Omental fat pad (tissue), 4 donors: ENCODE results near the gene PRUNE1. TPM values are rescaled to one million over a fixed set of nuclear protein-coding genes. Genes with fewer than 3 reads are reported as not detected.
A peak's percentile ranks its signal among the peaks of the same experiment; 100 is the strongest.

Source experiments
- ATAC-seq: fragments of 150-250 bp; one replicate; pipeline ENCODE4 v1.9.1; 2016; ENCODE audit warnings: mild to moderate bottlenecking, moderate library complexity; ENCODE audit not compliant: low FRiP score
- DNase-seq: peaks from one replicate; pipeline ENCODE4 v3.0.0-alpha.2; 2019; ENCODE audit warnings: low spot score
- total RNA-seq, 4 donors: library from RNA; depleted of rRNA; stranded (reverse); fragments of >200 nt; gene quantifications; one replicate each; pipeline ENCODE4 v1.1.0, GENCODE V29; 2016
- TF ChIP-seq, protein P1 (sequence below), 3 donors: fragments of 450-650 bp; IDR thresholded peaks; one replicate each; pipeline ENCODE4 v1.5.1; 2016 to 2017; ENCODE audit warnings: antibody characterized with exemption in 3 of 3, mild to moderate bottlenecking in 3 of 3, moderate library complexity in 2 of 3

PRUNE1 gene
- total RNA-seq, 4 donors from 2014 or later, result 6.2 to 20.6 (median 16.2) TPM

DNA sequence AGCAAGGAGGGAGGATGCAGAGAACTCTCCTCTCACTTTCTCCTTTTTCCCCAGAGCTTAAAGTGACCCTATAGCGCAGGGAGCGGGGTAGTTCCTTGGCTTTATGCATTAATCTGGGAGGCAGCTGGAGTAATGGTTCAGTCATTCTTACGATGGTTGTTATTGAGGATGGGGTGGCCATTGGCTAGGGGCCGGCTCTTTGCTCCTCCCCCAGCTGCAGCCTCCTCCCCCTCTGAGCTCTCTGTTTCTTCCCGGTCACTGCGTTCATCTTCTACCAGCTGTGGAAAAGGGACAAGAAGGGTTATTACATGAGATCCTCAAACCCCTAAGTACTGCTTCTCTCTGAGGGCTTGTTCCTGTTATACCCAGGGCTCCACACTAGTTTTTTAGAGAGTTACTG, 42.2 kb upstream of the PRUNE1 start:
- ATAC-seq, result no peak
- DNase-seq, result no peak
- TF ChIP-seq, protein P1, sequence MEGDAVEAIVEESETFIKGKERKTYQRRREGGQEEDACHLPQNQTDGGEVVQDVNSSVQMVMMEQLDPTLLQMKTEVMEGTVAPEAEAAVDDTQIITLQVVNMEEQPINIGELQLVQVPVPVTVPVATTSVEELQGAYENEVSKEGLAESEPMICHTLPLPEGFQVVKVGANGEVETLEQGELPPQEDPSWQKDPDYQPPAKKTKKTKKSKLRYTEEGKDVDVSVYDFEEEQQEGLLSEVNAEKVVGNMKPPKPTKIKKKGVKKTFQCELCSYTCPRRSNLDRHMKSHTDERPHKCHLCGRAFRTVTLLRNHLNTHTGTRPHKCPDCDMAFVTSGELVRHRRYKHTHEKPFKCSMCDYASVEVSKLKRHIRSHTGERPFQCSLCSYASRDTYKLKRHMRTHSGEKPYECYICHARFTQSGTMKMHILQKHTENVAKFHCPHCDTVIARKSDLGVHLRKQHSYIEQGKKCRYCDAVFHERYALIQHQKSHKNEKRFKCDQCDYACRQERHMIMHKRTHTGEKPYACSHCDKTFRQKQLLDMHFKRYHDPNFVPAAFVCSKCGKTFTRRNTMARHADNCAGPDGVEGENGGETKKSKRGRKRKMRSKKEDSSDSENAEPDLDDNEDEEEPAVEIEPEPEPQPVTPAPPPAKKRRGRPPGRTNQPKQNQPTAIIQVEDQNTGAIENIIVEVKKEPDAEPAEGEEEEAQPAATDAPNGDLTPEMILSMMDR (IDR thresholded peaks at IDR 0.05), result no peak

GRCh38 chr1:150967936-150968335, 40.3 kb upstream of the PRUNE1 start:
- no peak for ATAC-seq
- TF ChIP-seq, protein P1 (IDR thresholded peaks at IDR 0.05), result no peak
- no peak for DNase-seq

GRCh38 chr1:150968491-150968890, 39.8 kb upstream of the PRUNE1 start:
- DNase-seq, result no peak
- TF ChIP-seq, protein P1 (IDR thresholded peaks at IDR 0.05), result no peak
- ATAC-seq, result no peak

DNA sequence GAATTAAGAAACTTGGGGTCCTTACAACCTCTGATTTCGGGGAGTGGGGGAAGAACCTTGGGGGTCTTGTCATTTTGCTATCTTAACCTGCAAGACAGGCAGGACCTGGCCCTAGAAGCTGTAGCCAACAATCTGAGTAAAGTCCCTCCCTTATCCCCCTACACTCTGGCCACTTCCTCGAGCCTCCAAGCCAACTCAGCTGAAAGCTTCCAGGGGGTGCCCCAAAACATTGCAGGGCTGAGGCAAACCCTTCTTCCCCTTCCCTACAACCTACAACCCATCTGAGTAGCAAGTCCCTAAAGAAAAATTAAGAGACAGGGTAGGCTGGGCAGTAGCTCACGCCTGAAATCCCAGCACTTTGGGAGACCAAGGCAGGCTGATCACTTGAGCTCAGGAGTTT, 38.6 kb upstream of the PRUNE1 start:
- DNase-seq (no peak), ATAC-seq (no peak)
- TF ChIP-seq, protein P1 (IDR thresholded peaks at IDR 0.05), result no peak

GRCh38 chr1:150970808-150971582, 37.3 kb upstream of the PRUNE1 start:
- no peak for DNase-seq
- TF ChIP-seq, protein P1 (IDR thresholded peaks at IDR 0.05), result no peak
- peak; percentile 34 for ATAC-seq

GRCh38 chr1:150971583-150972416, 36.4 kb upstream of the PRUNE1 start:
- DNase-seq (no peak), ATAC-seq (no peak)
- TF ChIP-seq, protein P1 (IDR thresholded peaks at IDR 0.05), result no peak
